GM19467 (cell line): Measurements from ENCODE around the gene FAM76B.

ENCODE experiments used
- ATAC-seq: cut with Tn5 transposase; IDR thresholded peaks from one replicate; pipeline ENCODE4 v1.9.1; 2021; ENCODE audit warnings: mild to moderate bottlenecking, moderate library complexity; ENCODE audit not compliant: unreplicated experiment

FAM76B gene

DNA sequence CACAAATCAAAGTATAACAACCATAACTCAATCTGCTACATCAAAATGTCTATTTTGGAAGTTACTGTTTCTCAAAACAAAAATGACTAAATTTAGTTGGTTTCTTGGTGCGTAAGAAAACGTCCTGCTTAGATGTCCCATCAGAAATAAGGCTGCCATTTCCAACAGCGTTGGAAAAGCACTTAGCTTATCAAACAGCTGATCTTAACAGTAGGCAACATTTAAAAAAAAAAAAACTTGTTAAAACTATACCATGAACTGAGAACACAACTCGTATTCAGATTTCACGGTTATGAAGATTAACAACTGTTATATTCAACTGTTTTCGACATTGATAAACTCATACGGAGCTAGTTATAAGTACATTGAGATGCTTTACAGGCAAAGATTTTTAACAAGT is 3.1 kb upstream of the FAM76B start:
- no peak for ATAC-seq

DNA sequence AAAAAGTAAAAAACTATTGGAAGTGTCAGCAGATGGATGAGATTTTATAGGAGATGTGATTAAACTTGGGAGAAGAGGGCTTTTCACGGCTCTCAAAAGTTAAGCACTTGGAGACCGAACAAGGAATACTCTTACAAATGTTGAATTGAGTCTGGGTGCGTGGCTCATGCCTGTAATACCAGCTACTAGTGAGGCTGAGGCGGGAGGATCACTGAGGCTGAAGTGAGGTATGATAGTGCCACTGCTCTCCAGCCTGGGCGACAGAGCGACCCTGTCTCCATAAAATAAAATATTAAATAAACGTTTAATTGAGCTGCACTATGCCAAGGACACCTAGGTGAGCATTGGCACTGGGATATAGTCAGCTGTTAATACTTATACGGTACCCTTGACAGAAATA is 2.6 kb upstream of the FAM76B start:
- no peak for ATAC-seq

DNA sequence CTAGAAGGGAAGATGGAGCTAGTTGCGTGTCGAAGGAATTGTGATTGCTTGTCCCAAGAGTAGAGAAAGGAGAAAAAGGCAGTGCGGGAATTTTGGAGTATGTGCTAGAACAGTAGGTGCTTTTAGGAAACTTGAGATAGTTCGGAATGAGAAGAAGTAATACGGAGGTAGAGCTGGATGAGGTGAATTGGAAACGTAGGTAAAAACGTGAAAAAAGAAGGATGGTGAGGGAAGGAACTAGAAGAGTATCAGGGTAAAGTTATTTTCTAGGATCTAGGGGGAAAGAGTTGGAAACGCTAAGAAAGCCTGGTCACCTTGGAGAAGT is 2.1 kb upstream of the FAM76B start:
- no peak for ATAC-seq

- no peak for ATAC-seq
Observed at GRCh38 chr11:95790933-95791708, 1.5 kb upstream of the FAM76B start.

DNA sequence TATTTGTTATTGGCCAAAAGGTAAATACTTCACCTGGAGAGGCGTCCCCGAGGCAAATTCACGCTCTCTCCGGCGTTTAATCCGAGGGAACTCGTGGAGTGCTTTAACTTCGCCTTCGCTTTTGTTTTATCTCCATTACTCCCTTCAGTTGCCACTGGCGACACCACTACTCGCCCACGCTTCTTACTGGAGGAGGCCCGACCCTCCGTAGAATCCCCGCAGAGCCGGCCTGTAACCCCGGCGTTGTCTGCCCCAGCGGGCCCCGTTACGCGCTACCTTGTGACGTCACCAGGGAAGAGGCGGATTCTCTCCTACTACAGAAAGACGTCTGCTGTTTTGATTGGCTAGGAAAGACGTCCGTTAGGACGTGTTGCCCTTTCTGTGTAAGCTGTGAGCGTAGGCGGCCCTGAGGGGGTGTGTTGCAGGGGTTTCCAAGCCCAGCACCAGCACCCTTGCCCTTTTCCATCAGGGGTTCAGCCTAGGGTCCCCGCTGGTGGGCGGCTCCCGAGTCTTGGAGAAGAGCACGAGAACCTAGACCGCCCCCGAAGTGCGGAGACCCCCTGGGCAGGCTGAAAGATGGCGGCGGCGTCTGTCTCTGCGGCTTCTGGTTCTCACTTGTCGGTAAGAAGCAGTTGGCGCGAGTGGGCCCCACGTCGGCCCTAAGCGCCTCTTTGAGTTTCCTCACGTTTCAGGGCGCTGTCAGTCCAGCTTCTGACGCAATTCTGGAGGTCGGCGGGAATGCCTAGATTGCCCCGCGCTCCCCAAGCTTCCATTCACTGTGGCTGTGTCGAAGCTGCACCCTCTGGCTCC is 746 bp upstream of the FAM76B start, which contains the start of gene CEP57:
Gene CEP57 (plus strand): TSS at position 376 of the 810 bp plus-strand sequence. CDS start 201 bp downstream, at position 577.
- ATAC-seq = peak; percentile 64

DNA sequence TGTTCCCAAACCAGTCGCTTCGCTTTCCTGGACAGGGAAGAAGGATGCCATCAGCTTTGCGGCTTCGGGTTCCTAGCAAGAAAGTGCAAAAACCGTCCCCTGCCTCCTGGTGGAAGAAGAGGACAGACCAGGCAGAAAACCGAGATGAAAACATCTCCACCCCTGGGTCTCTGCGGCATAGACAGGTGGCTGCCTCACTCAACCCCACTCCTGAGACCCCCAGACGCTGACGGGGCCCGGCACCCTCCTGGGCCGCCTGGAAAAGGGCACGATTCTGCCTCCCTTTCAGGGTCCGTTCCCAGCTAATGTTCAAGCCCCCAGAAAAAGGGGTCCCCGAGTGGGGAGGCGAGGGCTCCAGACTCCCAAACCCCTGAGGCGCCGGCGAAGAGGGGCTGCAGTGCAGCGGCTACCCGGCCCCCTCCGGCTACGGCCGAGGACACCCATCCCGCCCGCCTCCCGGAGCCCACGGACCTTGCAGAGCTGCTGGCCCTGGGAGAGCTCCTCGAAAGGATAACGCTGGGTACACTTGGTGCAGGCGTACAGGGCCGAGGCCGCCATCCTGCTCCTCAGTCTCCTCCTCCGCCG is 569 bp downstream of the FAM76B start:
- no peak for ATAC-seq

- no peak for ATAC-seq
Observed at GRCh38 chr11:95780544-95780943, 9.0 kb downstream of the FAM76B start.

GRCh38 chr11:95778699-95779098 is 10.9 kb downstream of the FAM76B start:
- ATAC-seq = no peak

GRCh38 chr11:95776859-95777258 is 12.7 kb downstream of the FAM76B start:
- no peak for ATAC-seq

DNA sequence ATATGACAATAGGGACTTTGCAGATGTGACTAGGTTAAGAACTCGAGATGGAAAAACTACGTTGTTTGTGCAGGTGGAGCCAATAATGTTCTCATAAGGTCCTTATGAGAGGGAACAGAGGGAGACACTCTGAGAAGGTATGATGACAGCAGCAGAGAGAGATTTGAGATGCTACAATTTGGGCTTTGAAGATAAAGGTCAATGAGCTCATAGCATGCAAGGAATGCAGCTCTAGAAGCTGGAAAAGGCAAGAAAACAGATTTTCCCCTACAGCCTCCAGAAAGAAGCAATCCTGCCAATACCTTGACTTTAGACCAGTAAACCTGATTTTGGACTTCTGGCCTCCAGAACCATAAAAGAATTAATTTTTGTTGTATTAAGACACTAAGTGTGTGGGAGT is 21.1 kb downstream of the FAM76B start:
- ATAC-seq = no peak

- ATAC-seq = no peak
Observed at GRCh38 chr11:95767498-95767897, 22.1 kb downstream of the FAM76B start.

- no peak for ATAC-seq
Observed at GRCh38 chr11:95766701-95767100, 22.9 kb downstream of the FAM76B start.

DNA sequence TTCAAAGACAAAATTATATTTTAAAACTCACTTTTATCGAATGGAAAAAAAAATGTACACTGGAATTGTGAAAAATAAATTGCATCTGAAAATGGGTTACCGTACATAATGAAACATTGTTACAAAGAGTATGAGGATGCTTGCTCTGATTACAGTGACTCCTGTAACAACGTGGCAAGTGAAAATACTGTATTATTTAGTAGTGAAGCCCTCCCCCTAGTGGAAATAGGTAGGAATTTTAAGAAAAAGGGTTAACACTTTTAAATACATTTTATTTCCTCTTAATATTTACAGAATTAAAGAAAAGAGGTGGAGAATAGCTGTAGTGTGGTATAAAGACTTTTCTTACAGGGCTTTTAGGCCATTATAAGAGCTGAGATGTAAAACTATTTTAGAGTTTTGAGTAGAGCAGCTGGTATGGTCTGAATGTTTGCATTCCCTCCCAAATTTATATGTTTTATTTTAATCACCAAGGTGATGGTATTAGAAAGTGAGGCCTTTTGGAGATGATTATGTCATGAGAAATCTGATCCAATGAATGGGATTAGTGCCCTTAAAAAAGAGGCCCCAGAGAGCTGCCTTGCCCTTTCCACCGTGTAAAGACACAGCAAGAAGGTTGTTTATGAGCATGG is 25.2 kb downstream of the FAM76B start:
- ATAC-seq = no peak

- ATAC-seq = no peak
Observed at GRCh38 chr11:95762534-95762933, 27.0 kb downstream of the FAM76B start.

- ATAC-seq = no peak
Observed at GRCh38 chr11:95760941-95761340, 28.6 kb downstream of the FAM76B start.

DNA sequence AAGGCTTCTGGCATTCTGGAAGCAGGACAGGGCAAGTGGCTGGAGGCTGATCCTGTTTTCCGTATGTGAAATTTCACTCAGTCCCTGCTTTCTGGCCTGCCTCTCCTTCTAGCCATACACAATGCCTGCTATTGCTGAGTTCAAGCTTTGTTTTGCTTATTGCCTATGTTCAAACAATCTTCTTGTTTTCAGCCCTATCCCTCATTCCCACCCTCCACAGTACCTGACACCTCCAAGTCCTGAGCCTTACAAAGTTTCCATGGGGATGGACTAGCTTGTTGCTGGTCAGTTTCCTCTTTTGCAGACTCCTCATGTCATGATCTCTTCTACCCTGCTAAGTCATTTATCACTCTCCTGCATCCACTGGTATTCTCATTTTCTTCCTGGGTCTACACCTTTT is 38.1 kb downstream of the FAM76B start:
- no peak for ATAC-seq

GRCh38 chr11:95750101-95750500 is 39.5 kb downstream of the FAM76B start:
- no peak for ATAC-seq

- ATAC-seq = no peak
Observed at GRCh38 chr11:95739108-95739938, 50.3 kb downstream of the FAM76B start.

DNA sequence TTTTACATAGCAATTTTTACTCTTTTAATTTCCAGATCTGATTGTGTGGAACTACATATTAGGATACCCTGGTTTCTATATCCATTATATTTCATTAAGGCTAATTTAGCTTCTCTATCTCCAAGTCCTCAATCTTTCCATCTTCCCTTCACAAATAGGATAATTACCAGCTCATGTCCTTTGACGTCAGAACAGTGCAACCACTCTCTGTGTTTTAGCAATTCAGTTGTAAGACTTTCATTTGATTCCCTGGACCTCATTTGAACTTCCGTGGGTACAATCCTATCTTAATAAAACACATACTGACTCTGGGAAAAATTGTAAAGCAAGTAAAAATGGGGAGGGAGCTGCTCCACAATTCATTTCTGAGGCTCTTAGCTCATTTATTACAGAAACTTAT is 52.8 kb downstream of the FAM76B start:
- no peak for ATAC-seq

- ATAC-seq = no peak
Observed at GRCh38 chr11:95736355-95736754, 53.2 kb downstream of the FAM76B start.
